Peyer's patch (tissue), 4 donors: ENCODE measurements around the gene UCKL1.

Experiments
- CTCF ChIP-seq, 6 experiments: fragments of 450-650 bp in 4 of 6; fragments of 200-600 bp in 2 of 6; sonication (generic) in 1 of 6; IDR thresholded peaks; one replicate each; pipeline ENCODE4 v1.5.1; 2017 to 2019; ENCODE audit warnings: antibody characterized with exemption in 6 of 6, mild to moderate bottlenecking in 3 of 6, moderate library complexity in 1 of 6
- POLR2A ChIP-seq, 2 donors: fragments of 450-650 bp; IDR thresholded peaks; one replicate each; pipeline ENCODE4 v1.5.1; 2017; ENCODE audit warnings: antibody characterized with exemption in 2 of 2, mild to moderate bottlenecking in 2 of 2, moderate library complexity in 2 of 2

- TF ChIP-seq CTCF (IDR thresholded peaks at IDR 0.05) (no peak), POLR2A (IDR thresholded peaks at IDR 0.05) (no peak)
These were observed 11.1 kb downstream of the UCKL1 start for GRCh38 chr20:63945031-63945658.
